SU-DHL-6 (cell line): Measurements from ENCODE around the gene INPP5A.
"Not testable (repeated sequence)": the region's sequence is repeated elsewhere in the genome, so short reads cannot be mapped to it uniquely, and the experiment has no call there.

Source experiments
- H2AFZ ChIP-seq: fragments of 200-600 bp; sonication (generic); 2 replicates; pipeline ENCODE4 v1.6.1; 2014; ENCODE audit warnings: low read depth, mild to moderate bottlenecking, moderate library complexity, mixed read lengths, antibody characterized with exemption, low read length; ENCODE audit not compliant: severe bottlenecking
- H3F3A ChIP-seq: fragments of 200-600 bp; shearing (Covaris generic); 2 replicates; pipeline ENCODE4 v1.6.0; 2016; ENCODE audit warnings: antibody characterized with exemption, mild to moderate bottlenecking; ENCODE audit not compliant: insufficient read depth
- H3K27ac ChIP-seq: fragments of 200-600 bp; sonication (generic); 2 replicates; pipeline ENCODE4 v1.5.1; 2016; ENCODE audit warnings: low read depth, mild to moderate bottlenecking, low read length, moderate library complexity, mixed read lengths
- H3K27me3 ChIP-seq: fragments of 200-600 bp; sonication (generic), shearing (Covaris generic); 2 replicates; pipeline ENCODE4 v1.6.0; 2014; ENCODE audit warnings: mild to moderate bottlenecking, low read length
- H3K36me3 ChIP-seq: fragments of 200-600 bp; sonication (generic); 2 replicates; pipeline ENCODE4 v1.6.1; 2014; ENCODE audit warnings: mild to moderate bottlenecking, low read length, mixed read lengths
- H3K4me2 ChIP-seq: fragments of 300-600, 200-600 bp; shearing (Covaris generic), sonication (generic); 2 replicates; pipeline ENCODE4 v1.6.0; 2014; ENCODE audit warnings: low read length, low read depth, mild to moderate bottlenecking; ENCODE audit not compliant: poor library complexity, severe bottlenecking
- H3K4me3 ChIP-seq: fragments of 200-600 bp; sonication (generic); 2 replicates; pipeline ENCODE4 v1.5.1; 2014; ENCODE audit warnings: antibody characterized with exemption, low read length, mild to moderate bottlenecking, mixed read lengths; ENCODE audit not compliant: insufficient read depth, poor library complexity, severe bottlenecking
- H3K79me2 ChIP-seq: fragments of 200-600 bp; sonication (generic); 2 replicates; pipeline ENCODE4 v1.6.1; 2014; ENCODE audit warnings: mild to moderate bottlenecking, low read length, moderate library complexity; ENCODE audit not compliant: insufficient read depth
- H3K9ac ChIP-seq: fragments of 200-600 bp; sonication (generic); 2 replicates; pipeline ENCODE4 v1.7.0; 2014; ENCODE audit warnings: mild to moderate bottlenecking, low read length
- H3K9me2 ChIP-seq: fragments of 200-600 bp; sonication (generic); replicated peaks from 2 replicates; pipeline ENCODE4 v1.6.1; 2014; ENCODE audit warnings: low read length; ENCODE audit not compliant: insufficient read depth
- H3K9me3 ChIP-seq: fragments of 200-600 bp; sonication (generic); 2 replicates; pipeline ENCODE4 v1.6.1; 2014; ENCODE audit warnings: low read length, mixed read lengths; ENCODE audit not compliant: insufficient read depth
- H4K20me1 ChIP-seq: fragments of 200-600 bp; sonication (generic); 2 replicates; pipeline ENCODE4 v1.6.1; 2014; ENCODE audit warnings: low read depth, mild to moderate bottlenecking, antibody characterized with exemption, low read length, moderate library complexity, mixed read lengths
- CTCF ChIP-seq: fragments of 200-600 bp; sonication (generic); IDR thresholded peaks from one replicate; pipeline ENCODE4 v1.5.1; 2017; ENCODE audit warnings: antibody characterized with exemption, mild to moderate bottlenecking, low read length, moderate library complexity; ENCODE audit not compliant: insufficient read depth, poor library complexity, severe bottlenecking
- EZH2phosphoT487 ChIP-seq: fragments of 200-600 bp; sonication (generic), shearing (Covaris generic); conservative IDR thresholded peaks from 2 replicates; pipeline ENCODE4 v1.6.1; 2018; ENCODE audit warnings: mild to moderate bottlenecking, antibody characterized with exemption, low read length, moderate library complexity, mixed read lengths

The INPP5A gene

GRCh38 chr10:132679640-132680039 is 142.1 kb downstream of the INPP5A start:
- Histone ChIP-seq H3K36me3 (no peaks in the 10 kb centered on the region), H3K9me2 (no peaks in the 10 kb centered on the region), H3K27me3 (no peaks in the 10 kb centered on the region), H3K79me2 (no peaks in the 10 kb centered on the region), H3K9ac (no peak overlapping the region), H3K9me3 (no peaks in the 10 kb centered on the region), H2AFZ (no peak overlapping the region), H3K4me2 (no peak overlapping the region), H3K27ac (no peak overlapping the region), H4K20me1 (no peaks in the 10 kb centered on the region), H3K4me3 (no peak overlapping the region), H3F3A (no peaks in the 10 kb centered on the region)
- TF ChIP-seq EZH2phosphoT487: no peak
- TF ChIP-seq CTCF: no peak

GRCh38 chr10:132680741-132681140 is 143.2 kb downstream of the INPP5A start:
- H3K9me3 ChIP-seq, H3K36me3 ChIP-seq, H3K79me2 ChIP-seq, H3K27me3 ChIP-seq, H3K4me2 ChIP-seq, H3K27ac ChIP-seq, H2AFZ ChIP-seq, H3K9me2 ChIP-seq, H4K20me1 ChIP-seq, H3K9ac ChIP-seq, H3K4me3 ChIP-seq, H3F3A ChIP-seq: not testable (repeated sequence)

- Histone ChIP-seq H2AFZ (no peak overlapping the region), H3K27me3 (no peaks in the 10 kb centered on the region), H4K20me1 (no peaks in the 10 kb centered on the region), H3K4me2 (no peak overlapping the region), H3K9me2 (no peaks in the 10 kb centered on the region), H3K4me3 (no peak overlapping the region), H3F3A (no peaks in the 10 kb centered on the region), H3K36me3 (no peaks in the 10 kb centered on the region), H3K27ac (no peak overlapping the region), H3K9ac (no peak overlapping the region), H3K79me2 (no peaks in the 10 kb centered on the region), H3K9me3 (no peaks in the 10 kb centered on the region)
- TF ChIP-seq CTCF (no peak), EZH2phosphoT487 (no peak)
Observed at GRCh38 chr10:132681858-132682755, 144.5 kb downstream of the INPP5A start.

GRCh38 chr10:132684164-132684891 is 146.7 kb downstream of the INPP5A start:
- H3F3A ChIP-seq: no peaks in the 10 kb centered on the region
- H3K36me3 ChIP-seq: no peaks in the 10 kb centered on the region
- no peak for TF ChIP-seq EZH2phosphoT487
- no peak for TF ChIP-seq CTCF
- H3K4me3 ChIP-seq: no peak overlapping the region
- no peaks in the 10 kb centered on the region for H3K79me2 ChIP-seq
- no peaks in the 10 kb centered on the region for H3K27me3 ChIP-seq
- no peak overlapping the region for H3K27ac ChIP-seq
- no peak overlapping the region for H3K4me2 ChIP-seq
- no peaks in the 10 kb centered on the region for H3K9me2 ChIP-seq
- no peaks in the 10 kb centered on the region for H3K9me3 ChIP-seq
- H2AFZ ChIP-seq: no peak overlapping the region
- no peak overlapping the region for H3K9ac ChIP-seq
- H4K20me1 ChIP-seq: no peaks in the 10 kb centered on the region
